Esophagus squamous epithelium (tissue), 5 donors: Measurements from ENCODE around the gene AIP. TPM values are rescaled to one million over a fixed set of nuclear protein-coding genes. Genes with fewer than 3 reads are reported as not detected.
A peak's percentile ranks its signal among the peaks of the same experiment; 100 is the strongest.

Experiments
- DNase-seq: peaks from one replicate; lab custom pipeline; 2025; lab: John Stamatoyannopoulos, UW
- H3K27ac ChIP-seq, 4 donors: fragments of 200-600 bp; sonication (generic); one replicate each; pipeline ENCODE4 v1.5.1; 2016 to 2019; ENCODE audit warnings: mild to moderate bottlenecking in 1 of 4
- H3K27me3 ChIP-seq, 4 donors: fragments of 200-600 bp; sonication (generic); 1 replicate in 3 of 4; 2 replicates in 1 of 4; pipeline versions ENCODE4 v1.5.1 to v1.6.0; 2017 to 2021; ENCODE audit warnings: antibody characterized with exemption in 1 of 4
- H3K36me3 ChIP-seq, 3 donors: fragments of 200-600 bp; sonication (generic); one replicate each; pipeline ENCODE4 v1.5.1; 2016 to 2019
- H3K4me1 ChIP-seq, 3 donors: fragments of 200-600 bp; sonication (generic); one replicate each; pipeline ENCODE4 v1.5.1; 2017 to 2019
- H3K4me3 ChIP-seq, 4 donors: fragments of 200-600 bp; sonication (generic); 1 replicate in 3 of 4; 2 replicates in 1 of 4; pipeline ENCODE4 v1.5.1; 2016 to 2019; ENCODE audit warnings: mild to moderate bottlenecking in 2 of 4, moderate library complexity in 1 of 4
- H3K9me3 ChIP-seq, 3 donors: fragments of 200-600 bp; sonication (generic); one replicate each; pipeline ENCODE4 v1.5.1; 2016 to 2019
- CTCF ChIP-seq, 6 experiments: fragments of 450-650 bp in 4 of 6; fragments of 200-600 bp in 2 of 6; sonication (generic) in 2 of 6; IDR thresholded peaks; one replicate each; pipeline ENCODE4 v1.5.1; 2016 to 2019; ENCODE audit warnings: antibody characterized with exemption in 6 of 6, mild to moderate bottlenecking in 4 of 6, moderate library complexity in 4 of 6
- POLR2A ChIP-seq, 4 donors: fragments of 450-650 bp; IDR thresholded peaks; one replicate each; pipeline ENCODE4 v1.6.1; 2017; ENCODE audit warnings: antibody characterized with exemption in 4 of 4, mild to moderate bottlenecking in 4 of 4, moderate library complexity in 3 of 4
- WGBS, 2 donors: methylation state at CpG; one replicate each; pipeline ENCODE4 v1.1.5; 2018; 5-methylcytosine and 5-hydroxymethylcytosine counted together
- intact Hi-C: fragments of 100-400 bp; cut with DNase I; formaldehyde crosslinking; loops from one replicate; pipeline ENCODE4 v1.15.0; 2022
- total RNA-seq, 4 donors: library from RNA; depleted of rRNA; stranded (reverse); fragments of >200 nt; gene quantifications; one replicate each; pipeline ENCODE4 v1.1.0, GENCODE V29; 2016
- donor health status: DM: yes; HTN: yes; CAD: no.

The AIP gene
- total RNA-seq, 4 donors from 2014 or later: 16.8 to 63.3 (median 28.3) TPM

- intact Hi-C loops: loop anchor here (5.0 kb wide), 1 partner anchor 100 kb away; the partner anchor contains the start of genes PPP1CA and TBC1D10C
- Histone ChIP-seq H3K9me3 (no peaks in the 10 kb centered on the region), H3K4me1 (peaks cover 26 to 45% (median 39%) of the 10 kb centered on the region in 3 donors), H3K27ac (no peak overlapping the region), H3K36me3 (peaks cover 4 to 60% (median 8%) of the 10 kb centered on the region in 3 donors), H3K27me3 (peaks cover 0 to 38% (median 0%) of the 10 kb centered on the region in 4 donors), H3K4me3 (no peak overlapping the region)
- WGBS, 2 donors: 90 to 97% methylated on average over 2 to 7 of the region's 18 CpGs
- DNase-seq: no peak
- TF ChIP-seq CTCF (IDR thresholded peaks at IDR 0.05) (no peak), POLR2A (IDR thresholded peaks at IDR 0.05) (no peak)
Observed at GRCh38 chr11:67502328-67502979, 19.6 kb downstream of the AIP start.

GRCh38 chr11:67503119-67504004 is 20.5 kb downstream of the AIP start:
- peak overlapping the region; percentile 64 to 90 (median 68) for H3K4me3 ChIP-seq
- peak overlapping the region in 1 of 4 donors; percentile 96 for H3K27ac ChIP-seq
- H3K4me1 ChIP-seq: peaks cover 28 to 50% (median 41%) of the 10 kb centered on the region in 3 donors
- H3K9me3 ChIP-seq: no peaks in the 10 kb centered on the region
- no peak for DNase-seq
- H3K36me3 ChIP-seq: peaks cover 4 to 51% (median 8%) of the 10 kb centered on the region in 3 donors
- TF ChIP-seq POLR2A (IDR thresholded peaks at IDR 0.05) (no peak), CTCF (IDR thresholded peaks at IDR 0.05) (no peak)
- 67 to 78% methylated on average over 9 to 15 of the region's 19 CpGs for WGBS, 2 donors
- peaks cover 0 to 38% (median 0%) of the 10 kb centered on the region in 4 donors for H3K27me3 ChIP-seq
- intact Hi-C loops: loop anchor here (5.0 kb wide), 1 partner anchor 101 kb away; the partner anchor contains the start of genes PPP1CA and TBC1D10C

- H3K27ac ChIP-seq: peak overlapping the region; percentile 96 to 99 (median 98)
- no peak for DNase-seq
- peaks cover 0 to 38% (median 0%) of the 10 kb centered on the region in 4 donors for H3K27me3 ChIP-seq
- H3K4me1 ChIP-seq: peaks cover 32 to 56% (median 47%) of the 10 kb centered on the region in 3 donors
- WGBS, 2 donors: 0 to 4% methylated on average over 9 to 10 of the region's 101 CpGs
- TF ChIP-seq POLR2A (IDR thresholded peaks at IDR 0.05) (no peak), CTCF (IDR thresholded peaks at IDR 0.05) (no peak)
- peaks cover 4 to 42% (median 8%) of the 10 kb centered on the region in 3 donors for H3K36me3 ChIP-seq
- H3K9me3 ChIP-seq: no peaks in the 10 kb centered on the region
- peak overlapping the region; percentile 64 to 90 (median 68) for H3K4me3 ChIP-seq
- intact Hi-C loops: loop anchor here (5.0 kb wide), 1 partner anchor 102 kb away; the partner anchor contains the start of genes PPP1CA and TBC1D10C
Observed at GRCh38 chr11:67504005-67504949, 21.5 kb downstream of the AIP start.

GRCh38 chr11:67504950-67505581 is 22.2 kb downstream of the AIP start, which contains the start of gene PITPNM1:
Gene PITPNM1, minus strand, starts transcription at chr11:67505363. Its CDS starts 1,183 bp downstream, at chr11:67504180.
- peaks cover 0 to 38% (median 0%) of the 10 kb centered on the region in 4 donors for H3K27me3 ChIP-seq
- H3K36me3 ChIP-seq: peaks cover 4 to 34% (median 8%) of the 10 kb centered on the region in 3 donors
- TF ChIP-seq POLR2A (IDR thresholded peaks at IDR 0.05): peak in 3 of 4 donors; percentile 28 to 83 (median 55)
- TF ChIP-seq CTCF (IDR thresholded peaks at IDR 0.05): no peak
- H3K27ac ChIP-seq: peak within 1 kb of the TSS; percentile 96 to 99 (median 98)
- intact Hi-C loops: loop anchor here (5.0 kb wide), 1 partner anchor 103 kb away; the partner anchor contains the start of genes PPP1CA and TBC1D10C
- H3K4me3 ChIP-seq: peak within 1 kb of the TSS; percentile 64 to 90 (median 68)
- H3K4me1 ChIP-seq: peaks cover 32 to 57% (median 47%) of the 10 kb centered on the region in 3 donors
- 0% methylated on average over 2 to 7 of the region's 58 CpGs for WGBS, 2 donors
- no peaks in the 10 kb centered on the region for H3K9me3 ChIP-seq
- DNase-seq: no peak
